GM12878 (cell line): Measurements from ENCODE around the gene GUCY1A2. TPM values are rescaled to one million over a fixed set of nuclear protein-coding genes. Genes with fewer than 3 reads are reported as not detected.

Experiments
- ATAC-seq: fragments of 200-7000 bp; cut with Tn5 transposase; 3 replicates; pipeline ENCODE4 v1.9.1; 2020; ENCODE audit warnings: mild to moderate bottlenecking, moderate library complexity
- BruUV-seq: library from RNA; stranded (reverse); fragments of 400-500 nt; replicated peaks from 2 replicates; lab custom pipeline; 2021; lab: Mats Ljungman, UMichigan
- CTCF ChIA-PET: fragments of 300-600 bp; sonication (Branson Sonifier 250); formaldehyde crosslinking; extraction: SDS; loops from one replicate; lab custom pipeline; 2021; ENCODE audit warnings: inconsistent platforms; lab: Yijun Ruan, JAX
- POLR2A ChIA-PET: fragments of 350-600 bp; formaldehyde crosslinking; extraction: SDS; loops from one replicate; lab custom pipeline; 2021; ENCODE audit warnings: inconsistent platforms; lab: Charles Lee
- RAD21 ChIA-PET: fragments of 300-600 bp; sonication (Branson Sonifier 250); formaldehyde crosslinking; loops from one replicate; lab custom pipeline; 2023; ENCODE audit warnings: antibody characterized with exemption; ENCODE audit not compliant: unreplicated experiment; lab: Charles Lee
- SMC1A ChIA-PET: fragments of 300-600 bp; sonication (Branson Sonifier 250); formaldehyde crosslinking; loops from one replicate; lab custom pipeline; 2023; ENCODE audit not compliant: unreplicated experiment, uncharacterized antibody; lab: Charles Lee
- DNase-seq: peaks from one replicate; pipeline ENCODE4 v3.0.0-alpha.2; 2011; ENCODE audit warnings: low read depth, low spot score
- FAIRE-seq: peaks from 3 replicates; lab custom pipeline; 2011; peaks lifted over from hg19 to GRCh38; lab: Jason Lieb, UNC
- H2AFZ ChIP-seq: 2 replicates; pipeline ENCODE4 v1.6.0; 2011; ENCODE audit warnings: low read depth, low read length, control low read depth; ENCODE audit not compliant: control insufficient read depth
- H3K27ac ChIP-seq: 2 replicates; pipeline ENCODE4 v1.5.1; 2011; ENCODE audit warnings: control low read depth; ENCODE audit not compliant: control insufficient read depth, insufficient read depth
- H3K27me3 ChIP-seq, 2 experiments: replicated peaks in 1 of 2; 2 replicates each; pipeline versions ENCODE4 v1.6.0 to v1.6.1; 2011; ENCODE audit warnings: low read length in 1 of 2; ENCODE audit not compliant: control insufficient read depth in 2 of 2, insufficient read depth in 2 of 2
- H3K36me3 ChIP-seq, 2 experiments: 2 replicates each; pipeline ENCODE4 v1.5.1; 2011; ENCODE audit warnings: low read length in 1 of 2; ENCODE audit not compliant: control insufficient read depth in 2 of 2, insufficient read depth in 2 of 2
- H3K4me1 ChIP-seq: 2 replicates; pipeline ENCODE4 v1.6.1; 2011; ENCODE audit warnings: mild to moderate bottlenecking, low read length, moderate library complexity, mixed read lengths; ENCODE audit not compliant: control insufficient read depth, insufficient read depth
- H3K4me2 ChIP-seq: 2 replicates; pipeline ENCODE4 v1.6.0; 2011; ENCODE audit warnings: control low read depth; ENCODE audit not compliant: control insufficient read depth, insufficient read depth
- H3K4me3 ChIP-seq: fragments of 200-600 bp; sonication (generic); 2 replicates; pipeline ENCODE4 v1.5.1; 2016
- H3K79me2 ChIP-seq: 2 replicates; pipeline ENCODE4 v1.6.0; 2011; ENCODE audit warnings: low read length; ENCODE audit not compliant: control insufficient read depth, insufficient read depth
- H3K9ac ChIP-seq: 2 replicates; pipeline ENCODE4 v1.8.0; 2011; ENCODE audit warnings: low read length, control low read depth, mixed read lengths; ENCODE audit not compliant: control insufficient read depth, insufficient read depth
- H3K9me3 ChIP-seq: replicated peaks from 3 replicates; pipeline ENCODE4 v1.5.1; 2011; ENCODE audit warnings: mild to moderate bottlenecking, low read length; ENCODE audit not compliant: control insufficient read depth, insufficient read depth
- H4K20me1 ChIP-seq: 2 replicates; pipeline ENCODE4 v1.6.0; 2011; ENCODE audit not compliant: control insufficient read depth, insufficient read depth
- DPF2 ChIP-seq: fragments of 450-650 bp; IDR thresholded peaks from 2 replicates; pipeline ENCODE4 v1.6.1; 2017; ENCODE audit warnings: mild to moderate bottlenecking
- STAT3 ChIP-seq: IDR thresholded peaks from 2 replicates; pipeline ENCODE4 v1.6.1; 2011; ENCODE audit warnings: low read depth, low read length, improper control_type of control experiment
- ZNF274 ChIP-seq: IDR thresholded peaks from one replicate; pipeline ENCODE4 v1.8.0; 2011; ENCODE audit not compliant: insufficient read length, insufficient read depth
- WGBS: methylation state at CpG from one replicate; pipeline ENCODE4 v1.1.6; 2016; ENCODE audit warnings: low lambda C conversion rate; ENCODE audit not compliant: insufficient replicate concordance, insufficient coverage; ENCODE audit errors: missing lambda C conversion rate; 5-methylcytosine and 5-hydroxymethylcytosine counted together
- in situ Hi-C: fragments of 300-500 bp; cut with MboI; formaldehyde crosslinking; loops from 9 replicates; pipeline ENCODE4 v1.14.3; 2018; ENCODE audit warnings: mixed read lengths
- intact Hi-C: fragments of 100-400 bp; cut with micrococcal nuclease; formaldehyde crosslinking; loops from one replicate; pipeline ENCODE4 v1.14.2; 2022; ENCODE audit not compliant: unreplicated experiment
- polyA plus RNA-seq, 11 experiments: library from polyadenylated mRNA; depleted of rRNA in 4 of 11; unstranded in 6 of 11; stranded (reverse) in 5 of 11; fragments of >200 nt; fragmentation: Nextera tagmentation in 4 of 11; fragmentation: Illumina TruSeq in 1 of 11; extraction: Ambion mirVana in 4 of 11; extraction: Trizol in 1 of 11; gene quantifications; 1 replicate in 1 of 11; 2 replicates in 10 of 11; pipeline versions ENCODE4 v1.2.1 to v1.2.3, GENCODE V29; 2011 to 2016; ENCODE audit warnings: inconsistent platforms in 2 of 11, missing spikeins in 2 of 11, low read depth in 1 of 11
- total RNA-seq, 4 experiments: library from RNA; depleted of rRNA in 3 of 4; stranded (reverse); fragments of >200 nt in 3 of 4; fragmentation: Illumina TruSeq in 1 of 4; extraction: Trizol in 1 of 4; gene quantifications; 2 replicates each; pipeline versions ENCODE4 v1.2.1 to v1.2.3, GENCODE V29; 2013 to 2021
- TF ChIP-seq, protein P1 (sequence below): fragments of 450-650 bp; IDR thresholded peaks from 2 replicates; pipeline ENCODE4 v1.6.1; 2017; ENCODE audit warnings: borderline replicate concordance
- TF ChIP-seq, protein P2 (sequence below): fragments of 150-350 bp; IDR thresholded peaks from 2 replicates; pipeline ENCODE4 v1.6.1; 2014; ENCODE audit warnings: mild to moderate bottlenecking, low read depth, low read length
- TF ChIP-seq, protein P3 (sequence below): fragments of 450-650 bp; IDR thresholded peaks from 2 replicates; pipeline ENCODE4 v1.6.1; 2017; ENCODE audit warnings: antibody characterized with exemption, mild to moderate bottlenecking, moderate library complexity

Gene GUCY1A2
- total and polyA plus RNA-seq, 10 of the 15 experiments (the other 5 are each of a cell fraction or from before 2014, with no cell fraction given), result under 0.01 to 0.03 (median under 0.01) TPM; not detected in 4

DNA sequence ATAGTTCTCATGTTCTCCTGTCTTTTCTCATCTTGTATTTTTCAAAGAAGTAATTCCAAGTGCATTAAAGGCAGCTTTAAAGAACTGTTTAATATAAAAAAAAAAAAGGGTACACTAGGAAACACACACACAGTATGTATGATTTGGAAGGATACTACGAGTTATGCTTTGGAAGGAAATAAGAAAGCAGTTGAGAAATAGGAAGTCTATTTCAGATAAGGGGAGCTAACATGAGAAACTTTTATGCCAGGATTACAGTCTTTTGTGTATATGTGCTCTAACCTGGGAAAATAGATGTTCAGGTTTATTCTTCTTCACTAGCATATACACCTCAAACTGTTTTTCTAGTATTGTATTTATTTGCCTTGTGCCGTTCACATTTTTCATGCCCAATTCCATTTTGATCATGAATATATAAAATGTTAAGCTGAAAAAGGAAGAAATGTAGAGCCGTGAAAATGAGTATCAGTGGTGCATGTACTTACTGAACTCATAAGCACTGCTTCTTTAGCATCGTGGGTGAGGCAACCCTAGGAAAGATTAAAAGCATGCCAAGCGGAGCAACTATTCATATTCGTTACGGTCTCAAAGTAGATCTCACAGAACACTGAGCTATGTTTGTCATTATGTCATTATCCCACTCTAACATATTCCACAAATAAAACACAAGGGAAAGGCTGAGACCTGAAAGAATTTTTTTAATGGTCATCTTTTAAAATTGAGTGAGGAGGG lies 59.6 kb downstream of the GUCY1A2 start:
- intact Hi-C loops, result no loop called here

More for the DNA sequence above, 59.6 kb downstream of the GUCY1A2 start:
- ChIA-PET SMC1A (interaction anchor here (0.7 kb wide), 1 partner anchor 451 kb away, joined by 4 read pairs; no protein-coding TSS in a partner anchor), RAD21 (no interaction called here), CTCF (no interaction called here), POLR2A (no interaction called here)
- in situ Hi-C loops, result no loop called here
- no peaks in the 10 kb centered on the region for H3K36me3 ChIP-seq
- no peaks in the 10 kb centered on the region for H3K27me3 ChIP-seq
- H3K4me2 ChIP-seq, result no peak overlapping the region
- no peak for DNase-seq
- ATAC-seq, result no peak
- H3K27ac ChIP-seq, result no peak overlapping the region
- no peaks in the 10 kb centered on the region for H3K79me2 ChIP-seq
- BruUV-seq, result no TSS peak
- no peaks in the 10 kb centered on the region for H4K20me1 ChIP-seq
- no peaks in the 10 kb centered on the region for H3K9me3 ChIP-seq
- no peak overlapping the region for H2AFZ ChIP-seq
- no peak for FAIRE-seq
- H3K4me3 ChIP-seq, result no peak overlapping the region
- WGBS, result 23% methylated on average over 7 of the region's 7 CpGs
- H3K4me1 ChIP-seq, result no peaks in the 10 kb centered on the region
- H3K9ac ChIP-seq, result no peak overlapping the region
- TF ChIP-seq, protein P1, sequence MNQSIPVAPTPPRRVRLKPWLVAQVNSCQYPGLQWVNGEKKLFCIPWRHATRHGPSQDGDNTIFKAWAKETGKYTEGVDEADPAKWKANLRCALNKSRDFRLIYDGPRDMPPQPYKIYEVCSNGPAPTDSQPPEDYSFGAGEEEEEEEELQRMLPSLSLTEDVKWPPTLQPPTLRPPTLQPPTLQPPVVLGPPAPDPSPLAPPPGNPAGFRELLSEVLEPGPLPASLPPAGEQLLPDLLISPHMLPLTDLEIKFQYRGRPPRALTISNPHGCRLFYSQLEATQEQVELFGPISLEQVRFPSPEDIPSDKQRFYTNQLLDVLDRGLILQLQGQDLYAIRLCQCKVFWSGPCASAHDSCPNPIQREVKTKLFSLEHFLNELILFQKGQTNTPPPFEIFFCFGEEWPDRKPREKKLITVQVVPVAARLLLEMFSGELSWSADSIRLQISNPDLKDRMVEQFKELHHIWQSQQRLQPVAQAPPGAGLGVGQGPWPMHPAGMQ, result no peak
- TF ChIP-seq STAT3 (no peak), DPF2 (no peak), ZNF274 (no peak)
- TF ChIP-seq, protein P2, sequence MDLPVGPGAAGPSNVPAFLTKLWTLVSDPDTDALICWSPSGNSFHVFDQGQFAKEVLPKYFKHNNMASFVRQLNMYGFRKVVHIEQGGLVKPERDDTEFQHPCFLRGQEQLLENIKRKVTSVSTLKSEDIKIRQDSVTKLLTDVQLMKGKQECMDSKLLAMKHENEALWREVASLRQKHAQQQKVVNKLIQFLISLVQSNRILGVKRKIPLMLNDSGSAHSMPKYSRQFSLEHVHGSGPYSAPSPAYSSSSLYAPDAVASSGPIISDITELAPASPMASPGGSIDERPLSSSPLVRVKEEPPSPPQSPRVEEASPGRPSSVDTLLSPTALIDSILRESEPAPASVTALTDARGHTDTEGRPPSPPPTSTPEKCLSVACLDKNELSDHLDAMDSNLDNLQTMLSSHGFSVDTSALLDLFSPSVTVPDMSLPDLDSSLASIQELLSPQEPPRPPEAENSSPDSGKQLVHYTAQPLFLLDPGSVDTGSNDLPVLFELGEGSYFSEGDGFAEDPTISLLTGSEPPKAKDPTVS, result no peak
- TF ChIP-seq, protein P3, sequence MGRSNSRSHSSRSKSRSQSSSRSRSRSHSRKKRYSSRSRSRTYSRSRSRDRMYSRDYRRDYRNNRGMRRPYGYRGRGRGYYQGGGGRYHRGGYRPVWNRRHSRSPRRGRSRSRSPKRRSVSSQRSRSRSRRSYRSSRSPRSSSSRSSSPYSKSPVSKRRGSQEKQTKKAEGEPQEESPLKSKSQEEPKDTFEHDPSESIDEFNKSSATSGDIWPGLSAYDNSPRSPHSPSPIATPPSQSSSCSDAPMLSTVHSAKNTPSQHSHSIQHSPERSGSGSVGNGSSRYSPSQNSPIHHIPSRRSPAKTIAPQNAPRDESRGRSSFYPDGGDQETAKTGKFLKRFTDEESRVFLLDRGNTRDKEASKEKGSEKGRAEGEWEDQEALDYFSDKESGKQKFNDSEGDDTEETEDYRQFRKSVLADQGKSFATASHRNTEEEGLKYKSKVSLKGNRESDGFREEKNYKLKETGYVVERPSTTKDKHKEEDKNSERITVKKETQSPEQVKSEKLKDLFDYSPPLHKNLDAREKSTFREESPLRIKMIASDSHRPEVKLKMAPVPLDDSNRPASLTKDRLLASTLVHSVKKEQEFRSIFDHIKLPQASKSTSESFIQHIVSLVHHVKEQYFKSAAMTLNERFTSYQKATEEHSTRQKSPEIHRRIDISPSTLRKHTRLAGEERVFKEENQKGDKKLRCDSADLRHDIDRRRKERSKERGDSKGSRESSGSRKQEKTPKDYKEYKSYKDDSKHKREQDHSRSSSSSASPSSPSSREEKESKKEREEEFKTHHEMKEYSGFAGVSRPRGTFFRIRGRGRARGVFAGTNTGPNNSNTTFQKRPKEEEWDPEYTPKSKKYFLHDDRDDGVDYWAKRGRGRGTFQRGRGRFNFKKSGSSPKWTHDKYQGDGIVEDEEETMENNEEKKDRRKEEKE, result no peak
